Tibial nerve (tissue), 4 donors: Measurements from ENCODE around the gene PHF20. TPM values are rescaled to one million over a fixed set of nuclear protein-coding genes. Genes with fewer than 3 reads are reported as not detected.

ENCODE experiments used
- DNase-seq, 2 donors: peaks; one replicate each; pipeline ENCODE4 v3.0.0-alpha.2; 2019; ENCODE audit warnings: low spot score in 2 of 2
- H3K27ac ChIP-seq, 4 donors: fragments of 200-600 bp; sonication (generic) in 3 of 4; one replicate each; pipeline ENCODE4 v1.5.1; 2017 to 2019; ENCODE audit warnings: mild to moderate bottlenecking in 1 of 4
- H3K27me3 ChIP-seq, 2 donors: fragments of 200-600 bp; sonication (generic) in 1 of 2; one replicate each; pipeline versions ENCODE4 v1.5.1 to v1.6.0; 2017 to 2019
- H3K36me3 ChIP-seq, 3 donors: fragments of 200-600 bp; sonication (generic); one replicate each; pipeline ENCODE4 v1.5.1; 2018 to 2019
- H3K4me1 ChIP-seq, 4 donors: fragments of 200-600 bp; sonication (generic) in 3 of 4; one replicate each; pipeline ENCODE4 v1.5.1; 2017 to 2019
- H3K4me3 ChIP-seq, 4 donors: fragments of 200-600 bp; sonication (generic) in 3 of 4; one replicate each; pipeline ENCODE4 v1.5.1; 2017 to 2019; ENCODE audit warnings: mild to moderate bottlenecking in 1 of 4, moderate library complexity in 1 of 4
- H3K9me3 ChIP-seq, 4 donors: fragments of 200-600 bp; sonication (generic) in 3 of 4; one replicate each; pipeline ENCODE4 v1.5.1; 2017 to 2019
- CTCF ChIP-seq, 5 experiments: fragments of 200-600 bp in 3 of 5; fragments of 450-650 bp in 2 of 5; sonication (generic) in 3 of 5; IDR thresholded peaks; one replicate each; pipeline ENCODE4 v1.5.1; 2016 to 2019; ENCODE audit warnings: antibody characterized with exemption in 5 of 5, mild to moderate bottlenecking in 3 of 5, moderate library complexity in 2 of 5
- EP300 ChIP-seq, 2 donors: sonication (generic); formaldehyde crosslinking; IDR thresholded peaks; one replicate each; pipeline ENCODE4 v1.6.1; 2017; ENCODE audit warnings: antibody characterized with exemption in 2 of 2, mild to moderate bottlenecking in 1 of 2
- POLR2A ChIP-seq, 2 donors: fragments of 450-650 bp; IDR thresholded peaks; one replicate each; pipeline ENCODE4 v1.6.1; 2017; ENCODE audit warnings: antibody characterized with exemption in 2 of 2, mild to moderate bottlenecking in 2 of 2, moderate library complexity in 2 of 2
- WGBS, 2 donors: methylation state at CpG; one replicate each; pipeline ENCODE4 v1.1.5; 2018; 5-methylcytosine and 5-hydroxymethylcytosine counted together
- total RNA-seq, 4 donors: library from RNA; depleted of rRNA; stranded (reverse); fragments of >200 nt; gene quantifications; one replicate each; pipeline ENCODE4 v1.1.0, GENCODE V29; 2016

The PHF20 gene
- total RNA-seq, 4 donors from 2014 or later: 30.0 to 76.8 (median 57.1) TPM

GRCh38 chr20:35729283-35729807, 42.5 kb upstream of the PHF20 start:
- Histone ChIP-seq H3K27ac (no peak overlapping the region), H3K4me1 (peaks cover 0 to 58% (median 7%) of the 10 kb centered on the region in 4 donors), H3K9me3 (no peaks in the 10 kb centered on the region), H3K27me3 (no peaks in the 10 kb centered on the region), H3K4me3 (no peak overlapping the region), H3K36me3 (peaks cover 0 to 94% (median 54%) of the 10 kb centered on the region in 3 donors)
- WGBS, 2 donors: 73% methylated on average over 7 of the region's 7 CpGs
- DNase-seq: no peak
- TF ChIP-seq EP300 (IDR thresholded peaks at IDR 0.05): no peak
- TF ChIP-seq POLR2A (IDR thresholded peaks at IDR 0.05): no peak
- no peak for TF ChIP-seq CTCF (IDR thresholded peaks at IDR 0.05)

- DNase-seq: no peak
- TF ChIP-seq POLR2A (IDR thresholded peaks at IDR 0.05) (no peak), EP300 (IDR thresholded peaks at IDR 0.05) (no peak), CTCF (IDR thresholded peaks at IDR 0.05) (no peak)
- no peak overlapping the region for H3K27ac ChIP-seq
- H3K36me3 ChIP-seq: peaks cover 0 to 94% (median 50%) of the 10 kb centered on the region in 3 donors
- no peaks in the 10 kb centered on the region for H3K9me3 ChIP-seq
- no peaks in the 10 kb centered on the region for H3K27me3 ChIP-seq
- no peak overlapping the region for H3K4me3 ChIP-seq
- 74 to 79% methylated on average over 2 of the region's 2 CpGs for WGBS, 2 donors
- peaks cover 4 to 65% (median 11%) of the 10 kb centered on the region in 4 donors for H3K4me1 ChIP-seq
Observed at GRCh38 chr20:35729836-35730582, 41.8 kb upstream of the PHF20 start.

GRCh38 chr20:35730583-35731468, 41.0 kb upstream of the PHF20 start:
- 38 to 42% methylated on average over 4 of the region's 4 CpGs for WGBS, 2 donors
- Histone ChIP-seq H3K4me1 (peaks cover 7 to 73% (median 17%) of the 10 kb centered on the region in 4 donors), H3K27me3 (no peaks in the 10 kb centered on the region), H3K36me3 (peaks cover 0 to 89% (median 41%) of the 10 kb centered on the region in 3 donors), H3K27ac (no peak overlapping the region), H3K9me3 (no peaks in the 10 kb centered on the region), H3K4me3 (no peak overlapping the region)
- TF ChIP-seq EP300 (IDR thresholded peaks at IDR 0.05) (no peak), CTCF (IDR thresholded peaks at IDR 0.05) (no peak), POLR2A (IDR thresholded peaks at IDR 0.05) (no peak)
- no peak for DNase-seq

DNA sequence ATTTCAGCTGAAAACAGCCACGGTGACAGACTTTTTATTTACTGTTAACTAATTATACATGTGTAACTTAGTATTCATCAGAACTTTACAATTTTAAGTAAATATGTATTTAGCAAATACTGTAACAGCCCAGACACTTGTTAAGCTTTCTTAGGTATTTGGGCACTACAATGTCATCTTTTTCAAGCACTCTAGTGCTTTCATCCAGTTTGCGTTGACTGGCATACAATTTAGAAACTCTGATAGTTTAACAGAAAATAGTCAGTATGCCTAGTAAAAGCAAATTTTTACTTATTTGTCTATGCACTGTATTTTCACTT, 40.4 kb upstream of the PHF20 start:
- Histone ChIP-seq H3K36me3 (peaks cover 0 to 89% (median 38%) of the 10 kb centered on the region in 3 donors), H3K4me3 (no peak overlapping the region), H3K27ac (no peak overlapping the region), H3K9me3 (no peaks in the 10 kb centered on the region), H3K27me3 (no peaks in the 10 kb centered on the region), H3K4me1 (peaks cover 8 to 79% (median 22%) of the 10 kb centered on the region in 4 donors)
- TF ChIP-seq EP300 (IDR thresholded peaks at IDR 0.05) (no peak), CTCF (IDR thresholded peaks at IDR 0.05) (no peak), POLR2A (IDR thresholded peaks at IDR 0.05) (no peak)
- no peak for DNase-seq
- WGBS, 2 donors: 54 to 60% methylated on average over 2 of the region's 2 CpGs
